CD14-positive monocyte (primary cell): ENCODE measurements around the gene PCDHGA6. TPM values are rescaled to one million over a fixed set of nuclear protein-coding genes. Genes with fewer than 3 reads are reported as not detected.
A peak's percentile ranks its signal among the peaks of the same experiment; 100 is the strongest.
"Not testable (repeated sequence)": the region's sequence is repeated elsewhere in the genome, so short reads cannot be mapped to it uniquely, and the experiment has no call there.

Source experiments
- DNase-seq, 3 donors: peaks; one replicate each; pipeline ENCODE4 v3.0.0-alpha.2; 2011 to 2022
- H2AFZ ChIP-seq: 2 replicates; pipeline ENCODE4 v1.6.0; 2012; ENCODE audit warnings: mild to moderate bottlenecking, low read depth, low read length, inconsistent platforms; ENCODE audit not compliant: insufficient read depth, poor library complexity, severe bottlenecking
- H3K27ac ChIP-seq, 2 donors: 1 replicate in 1 of 2; 2 replicates in 1 of 2; pipeline ENCODE4 v1.5.1; 2012 to 2013; ENCODE audit warnings: low read length in 2 of 2, control low read depth in 1 of 2, inconsistent platforms in 1 of 2, low read depth in 1 of 2, mild to moderate bottlenecking in 1 of 2
- H3K27me3 ChIP-seq, 2 donors: one replicate each; pipeline versions ENCODE4 v1.6.0 to v1.6.1; 2011 to 2013; ENCODE audit warnings: low read length in 2 of 2; ENCODE audit not compliant: control insufficient read depth in 2 of 2, insufficient read depth in 2 of 2
- H3K36me3 ChIP-seq, 2 donors: replicated peaks in 1 of 2; 1 replicate in 1 of 2; 2 replicates in 1 of 2; pipeline versions ENCODE4 v1.5.1 to v1.6.1; 2012 to 2013; ENCODE audit warnings: low read length in 2 of 2, control low read depth in 1 of 2, inconsistent platforms in 1 of 2, mild to moderate bottlenecking in 1 of 2; ENCODE audit not compliant: insufficient read depth in 2 of 2, control insufficient read depth in 1 of 2
- H3K4me1 ChIP-seq, 2 donors: 1 replicate in 1 of 2; 2 replicates in 1 of 2; pipeline versions ENCODE4 v1.5.1 to v1.6.1; 2012 to 2013; ENCODE audit warnings: low read length in 2 of 2, control low read depth in 1 of 2, inconsistent platforms in 1 of 2, mild to moderate bottlenecking in 1 of 2, moderate library complexity in 1 of 2; ENCODE audit not compliant: insufficient read depth in 2 of 2, control insufficient read depth in 1 of 2
- H3K4me2 ChIP-seq: replicated peaks from 2 replicates; pipeline ENCODE3; 2012; ENCODE audit warnings: low read length, moderate library complexity, mild to moderate bottlenecking; ENCODE audit not compliant: poor library complexity, severe bottlenecking; ENCODE audit errors: extremely low read depth
- H3K4me3 ChIP-seq, 3 experiments: fragments of 200-600 bp in 1 of 3; sonication (generic) in 1 of 3; replicated peaks in 1 of 3; 1 replicate in 2 of 3; 2 replicates in 1 of 3; pipeline ENCODE4 v1.5.1; 2011 to 2013; ENCODE audit warnings: low read length in 3 of 3, mild to moderate bottlenecking in 3 of 3, control low read depth in 2 of 3, low read depth in 2 of 3, inconsistent platforms in 1 of 3, moderate library complexity in 1 of 3
- H3K79me2 ChIP-seq: 2 replicates; pipeline ENCODE4 v1.6.0; 2012; ENCODE audit warnings: mild to moderate bottlenecking, control low read depth, inconsistent platforms, low read length, moderate library complexity; ENCODE audit not compliant: insufficient read depth
- H3K9ac ChIP-seq: 2 replicates; pipeline ENCODE4 v1.6.0; 2017; ENCODE audit warnings: low read length, mild to moderate bottlenecking; ENCODE audit not compliant: insufficient read depth, poor library complexity, severe bottlenecking
- H3K9me3 ChIP-seq, 2 donors: replicated peaks in 1 of 2; 1 replicate in 1 of 2; 2 replicates in 1 of 2; pipeline versions ENCODE4 v1.5.1 to v1.6.1; 2012 to 2013; ENCODE audit warnings: low read length in 2 of 2, control low read depth in 1 of 2; ENCODE audit not compliant: control insufficient read depth in 1 of 2, insufficient read depth in 1 of 2
- H4K20me1 ChIP-seq: 2 replicates; pipeline ENCODE4 v1.6.0; 2012; ENCODE audit warnings: mild to moderate bottlenecking, low read length, control low read depth, moderate library complexity; ENCODE audit not compliant: insufficient read depth
- H3K27ac Mint-ChIP-seq, 7 donors: one replicate each; pipeline ENCODE4 v1.8.0; 2020; ENCODE audit warnings: mild to moderate bottlenecking in 7 of 7, mixed read lengths in 7 of 7, moderate library complexity in 6 of 7, inconsistent platforms in 2 of 7
- H3K27me3 Mint-ChIP-seq, 3 donors: one replicate each; pipeline ENCODE4 v1.8.0; 2021 to 2022; ENCODE audit warnings: low read depth in 3 of 3, mild to moderate bottlenecking in 3 of 3, mixed read lengths in 3 of 3, moderate library complexity in 3 of 3, inconsistent platforms in 1 of 3
- H3K36me3 Mint-ChIP-seq, 2 donors: one replicate each; pipeline ENCODE4 v1.8.0; 2020; ENCODE audit warnings: mixed read lengths in 2 of 2, inconsistent platforms in 1 of 2, mild to moderate bottlenecking in 1 of 2
- H3K4me1 Mint-ChIP-seq: one replicate; pipeline ENCODE4 v1.8.0; 2020; ENCODE audit warnings: mild to moderate bottlenecking, mixed read lengths
- H3K4me3 Mint-ChIP-seq, 2 donors: one replicate each; pipeline ENCODE4 v1.8.0; 2020; ENCODE audit warnings: mild to moderate bottlenecking in 2 of 2, mixed read lengths in 2 of 2, moderate library complexity in 1 of 2
- H3K9me3 Mint-ChIP-seq, 7 donors: one replicate each; pipeline ENCODE4 v1.8.0; 2020 to 2022; ENCODE audit warnings: mixed read lengths in 7 of 7, mild to moderate bottlenecking in 6 of 7, moderate library complexity in 6 of 7, inconsistent platforms in 2 of 7
- CTCF ChIP-seq: fragments of 200-600 bp; IDR thresholded peaks from one replicate; pipeline ENCODE4 v1.8.0; 2022; ENCODE audit warnings: antibody characterized with exemption, mild to moderate bottlenecking
- WGBS: methylation state at CpG from one replicate; pipeline ENCODE4 v1.1.5; 2013; ENCODE audit warnings: missing lambda C conversion rate; ENCODE audit not compliant: insufficient coverage; 5-methylcytosine and 5-hydroxymethylcytosine counted together
- intact Hi-C, 2 donors: fragments of 100-400 bp; cut with micrococcal nuclease; formaldehyde crosslinking; loops; one replicate each; pipeline versions ENCODE4 v1.15.0 to v1.15.1; 2023
- polyA plus RNA-seq, 3 donors: library from polyadenylated mRNA; depleted of rRNA in 1 of 3; unstranded in 2 of 3; stranded (reverse) in 1 of 3; fragments of 300-500 nt in 2 of 3; fragments of >200 nt in 1 of 3; fragmentation: Illumina TruSeq in 2 of 3; gene quantifications; 1 replicate in 2 of 3; 2 replicates in 1 of 3; pipeline ENCODE4 v1.2.3, GENCODE V29; 2012 to 2021

Gene PCDHGA6
- polyA plus RNA-seq, 3 donors, result not detected

DNA sequence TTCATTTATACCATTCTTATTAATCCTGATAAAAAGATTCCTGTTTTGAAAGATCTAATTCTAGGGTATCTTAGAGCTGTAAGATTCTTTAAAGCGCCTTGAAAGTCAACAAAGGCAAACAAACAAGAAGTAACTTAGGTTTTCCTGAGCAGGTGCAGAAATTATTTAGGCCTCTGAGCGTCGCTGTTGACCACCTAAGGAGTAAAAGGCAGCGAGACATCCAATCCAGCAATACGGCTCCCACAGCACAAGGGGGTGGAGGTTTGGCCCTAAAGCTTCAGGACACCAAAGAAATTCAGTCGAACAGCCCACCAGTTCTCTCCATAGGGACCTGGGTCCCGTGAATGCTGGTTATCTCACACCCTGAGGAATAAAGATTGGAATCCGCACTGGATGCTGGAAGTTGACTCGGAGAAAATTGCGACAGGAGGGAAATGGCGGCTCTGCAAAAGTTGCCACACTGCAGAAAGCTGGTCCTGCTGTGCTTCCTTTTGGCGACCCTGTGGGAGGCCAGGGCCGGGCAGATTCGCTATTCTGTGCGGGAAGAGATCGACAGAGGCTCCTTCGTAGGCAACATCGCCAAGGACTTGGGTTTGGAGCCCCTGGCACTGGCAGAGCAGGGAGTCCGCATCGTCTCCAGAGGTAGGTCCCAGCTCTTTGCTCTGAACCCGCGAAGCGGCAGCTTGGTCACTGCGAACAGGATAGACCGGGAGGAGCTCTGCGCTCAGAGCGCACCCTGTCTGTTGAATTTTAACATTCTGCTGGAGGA is 35.0 kb upstream of the PCDHGA6 start, which contains the start of gene PCDHGA2:
PCDHGA2 (plus strand) TSS at position 223 of the 769 bp plus-strand sequence.
- Mint-ChIP-seq H3K4me1 (peaks cover 2% of the 10 kb centered on the region), H3K27ac (peak within 1 kb of the TSS in 1 of 7 donors; percentile 63), H3K27me3 (peaks cover 30 to 80% (median 54%) of the 10 kb centered on the region in 3 donors), H3K9me3 (peaks cover 27 to 77% (median 62%) of the 10 kb centered on the region in 7 donors), H3K36me3 (peaks cover 0 to 3% of the 10 kb centered on the region in 2 donors), H3K4me3 (peak within 1 kb of the TSS in 1 of 2 donors; percentile 50)
- no peaks in the 10 kb centered on the region for H3K79me2 ChIP-seq
- H2AFZ ChIP-seq, result no peak within 1 kb of the TSS
- peaks cover 30 to 57% of the 10 kb centered on the region in 2 donors for H3K9me3 ChIP-seq
- DNase-seq, result no peak
- TF ChIP-seq CTCF, result peak; percentile 16
- H3K36me3 ChIP-seq, result no peaks in the 10 kb centered on the region
- H3K9ac ChIP-seq, result no peak within 1 kb of the TSS
- H3K27me3 ChIP-seq, result peaks cover 16 to 69% of the 10 kb centered on the region in 2 donors
- H3K4me1 ChIP-seq, result no peaks in the 10 kb centered on the region
- intact Hi-C loops, result no loop called here
- WGBS, result 11% methylated on average over 25 of the region's 27 CpGs
- H3K27ac ChIP-seq, result no peak within 1 kb of the TSS
- H3K4me2 ChIP-seq, result no peak within 1 kb of the TSS
- H3K4me3 ChIP-seq, result no peak within 1 kb of the TSS
- no peaks in the 10 kb centered on the region for H4K20me1 ChIP-seq

DNA sequence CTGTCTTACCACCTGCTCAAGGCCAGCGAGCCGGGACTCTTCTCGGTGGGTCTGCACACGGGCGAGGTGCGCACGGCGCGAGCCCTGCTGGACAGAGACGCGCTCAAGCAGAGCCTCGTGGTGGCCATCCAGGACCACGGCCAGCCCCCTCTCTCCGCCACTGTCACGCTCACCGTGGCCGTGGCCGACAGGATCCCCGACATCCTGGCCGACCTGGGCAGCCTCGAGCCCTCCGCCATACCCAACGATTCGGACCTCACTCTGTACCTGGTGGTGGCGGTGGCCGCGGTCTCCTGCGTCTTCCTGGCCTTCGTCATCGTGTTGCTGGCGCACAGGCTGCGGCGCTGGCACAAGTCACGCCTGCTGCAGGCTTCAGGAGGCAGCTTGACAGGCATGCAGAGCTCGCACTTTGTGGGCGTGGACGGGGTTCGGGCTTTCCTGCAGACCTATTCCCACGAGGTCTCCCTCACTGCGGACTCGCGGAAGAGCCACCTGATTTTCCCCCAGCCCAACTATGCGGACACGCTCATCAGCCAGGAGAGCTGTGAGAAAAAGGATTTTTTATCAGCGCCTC is 32.8 kb upstream of the PCDHGA6 start:
- H3K79me2 ChIP-seq, DNase-seq, H3K9ac ChIP-seq, H3K36me3 ChIP-seq, H3K4me1 Mint-ChIP-seq, H2AFZ ChIP-seq, intact Hi-C loops, H3K36me3 Mint-ChIP-seq, H3K27ac Mint-ChIP-seq, H3K27ac ChIP-seq, H3K4me1 ChIP-seq, H3K4me3 ChIP-seq, H4K20me1 ChIP-seq, H3K4me2 ChIP-seq: not testable (repeated sequence)
- Mint-ChIP-seq H3K4me3 (peak overlapping the region in 1 of 2 donors; percentile 28), H3K9me3 (peaks cover 41 to 79% (median 70%) of the 10 kb centered on the region in 7 donors), H3K27me3 (peaks cover 36 to 83% (median 65%) of the 10 kb centered on the region in 3 donors)
- 58% methylated on average over 16 of the region's 45 CpGs for WGBS
- H3K9me3 ChIP-seq, result peaks cover 49 to 61% of the 10 kb centered on the region in 2 donors
- H3K27me3 ChIP-seq, result peaks cover 13 to 74% of the 10 kb centered on the region in 2 donors
